H1 (cell line): Measurements from ENCODE around the gene DNAH12. TPM values are rescaled to one million over a fixed set of nuclear protein-coding genes. Genes with fewer than 3 reads are reported as not detected.

Experiments used
- EZH2 ChIP-seq: fragments of 200-600 bp; sonication (generic); IDR thresholded peaks from 2 replicates; pipeline ENCODE4 v1.7.1; 2012; ENCODE audit warnings: low read depth, mild to moderate bottlenecking, moderate library complexity, low read length, inconsistent platforms; ENCODE audit not compliant: severe bottlenecking
- HDAC6 ChIP-seq: IDR thresholded peaks from one replicate; pipeline ENCODE4 v1.7.1; 2012; ENCODE audit warnings: low read depth, mild to moderate bottlenecking, inconsistent platforms, low read length, moderate library complexity
- POLR2A ChIP-seq, 2 experiments: IDR thresholded peaks; 1 replicate in 1 of 2; 2 replicates in 1 of 2; pipeline ENCODE4 v1.6.1; 2011; ENCODE audit warnings: low read depth in 2 of 2, low read length in 2 of 2, mild to moderate bottlenecking in 2 of 2; ENCODE audit errors: control extremely low read depth in 1 of 2
- SP1 ChIP-seq: IDR thresholded peaks from 2 replicates; pipeline ENCODE4 v1.6.1; 2011; ENCODE audit warnings: low read depth, low read length
- polyA plus RNA-seq, 7 experiments: library from polyadenylated mRNA; depleted of rRNA in 3 of 7; stranded (reverse) in 5 of 7; unstranded in 2 of 7; fragments of >200 nt in 5 of 7; fragments of 200-250 nt in 2 of 7; gene quantifications; 1 replicate in 5 of 7; 2 replicates in 1 of 7; 4 replicates in 1 of 7; pipeline versions ENCODE4 v1.2.1 to v1.2.3, GENCODE V29; 2011 to 2013; ENCODE audit warnings: missing spikeins in 2 of 7, mixed read lengths in 2 of 7
- total RNA-seq: library from RNA; stranded (reverse); fragmentation: NEBNext Ultra II Directional; extraction: Animal tissue kit (Norgen Biotek cat#: 25700); gene quantifications from 2 replicates; pipeline ENCODE4 v1.2.1, GENCODE V29; 2021
- TF ChIP-seq, protein P1 (sequence below): IDR thresholded peaks from 2 replicates; pipeline ENCODE4 v1.6.1; 2011; ENCODE audit warnings: low read length, improper control_type of control experiment
- TF ChIP-seq, protein P2 (sequence below): IDR thresholded peaks from 2 replicates; pipeline ENCODE4 v1.6.1; 2012; ENCODE audit warnings: inconsistent platforms
- TF ChIP-seq, protein P3 (sequence below): IDR thresholded peaks from 2 replicates; pipeline ENCODE4 v1.6.1; 2012; ENCODE audit warnings: inconsistent platforms

Gene DNAH12
- total and polyA plus RNA-seq, 2 of the 8 experiments (the other 6 are each of a cell fraction or from before 2014, with no cell fraction given), result not detected

DNA sequence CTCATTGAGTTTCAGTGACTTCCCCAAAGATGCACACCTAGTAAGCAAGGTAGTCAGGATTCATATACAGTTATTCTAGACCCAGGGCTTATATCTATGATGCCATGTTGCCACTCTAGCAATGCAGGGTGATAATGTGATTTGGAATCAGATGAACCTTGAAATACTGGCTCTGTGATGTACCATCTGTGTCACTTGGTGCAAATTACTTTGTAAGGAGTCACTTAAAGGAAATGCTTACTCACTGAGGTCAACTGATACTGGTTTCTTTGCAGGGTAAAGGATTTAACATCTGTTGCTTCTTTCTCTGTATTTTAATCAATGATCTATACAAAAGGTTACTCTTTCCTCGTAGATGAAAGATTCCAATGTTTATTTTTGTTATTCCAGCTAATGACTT is 262.4 kb downstream of the DNAH12 start (continued):
- TF ChIP-seq, protein P1, sequence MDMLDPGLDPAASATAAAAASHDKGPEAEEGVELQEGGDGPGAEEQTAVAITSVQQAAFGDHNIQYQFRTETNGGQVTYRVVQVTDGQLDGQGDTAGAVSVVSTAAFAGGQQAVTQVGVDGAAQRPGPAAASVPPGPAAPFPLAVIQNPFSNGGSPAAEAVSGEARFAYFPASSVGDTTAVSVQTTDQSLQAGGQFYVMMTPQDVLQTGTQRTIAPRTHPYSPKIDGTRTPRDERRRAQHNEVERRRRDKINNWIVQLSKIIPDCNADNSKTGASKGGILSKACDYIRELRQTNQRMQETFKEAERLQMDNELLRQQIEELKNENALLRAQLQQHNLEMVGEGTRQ, result no peak
- TF ChIP-seq SP1 (no peak), POLR2A (IDR thresholded peaks at IDR 0.05; ENCODE audit: control extremely low read depth in 1 of 2, low read depth in 2 of 2, low read length in 2 of 2) (no peak), HDAC6 (no peak), EZH2 (no peak)
- TF ChIP-seq, protein P2, sequence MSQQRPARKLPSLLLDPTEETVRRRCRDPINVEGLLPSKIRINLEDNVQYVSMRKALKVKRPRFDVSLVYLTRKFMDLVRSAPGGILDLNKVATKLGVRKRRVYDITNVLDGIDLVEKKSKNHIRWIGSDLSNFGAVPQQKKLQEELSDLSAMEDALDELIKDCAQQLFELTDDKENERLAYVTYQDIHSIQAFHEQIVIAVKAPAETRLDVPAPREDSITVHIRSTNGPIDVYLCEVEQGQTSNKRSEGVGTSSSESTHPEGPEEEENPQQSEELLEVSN, result no peak
- TF ChIP-seq, protein P3, sequence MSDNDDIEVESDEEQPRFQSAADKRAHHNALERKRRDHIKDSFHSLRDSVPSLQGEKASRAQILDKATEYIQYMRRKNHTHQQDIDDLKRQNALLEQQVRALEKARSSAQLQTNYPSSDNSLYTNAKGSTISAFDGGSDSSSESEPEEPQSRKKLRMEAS, result no peak
- TF ChIP-seq, all 59 proteins: peak for 0
